A549 (cell line): ENCODE results near the gene ZBTB44.

Experiments
- MAFK ChIP-seq: fragments of 450-650 bp; IDR thresholded peaks from 2 replicates; pipeline ENCODE4 v1.6.1; 2014; ENCODE audit not compliant: partially characterized antibody
- POLR2A ChIP-seq: IDR thresholded peaks from 2 replicates; pipeline ENCODE4 v1.6.1; 2012; ENCODE audit warnings: mild to moderate bottlenecking, low read length
- RAD21 ChIP-seq, 2 experiments: fragments of >200 bp in 1 of 2; sonication (Bioruptor Twin) in 1 of 2; formaldehyde crosslinking in 1 of 2; IDR thresholded peaks in 1 of 2; conservative IDR thresholded peaks in 1 of 2; 2 replicates in 1 of 2; 3 replicates in 1 of 2; pipeline ENCODE4 v1.6.1; 2012 to 2018; ENCODE audit warnings: inconsistent platforms in 1 of 2
- ZSCAN20 ChIP-seq: fragments of 250-450 bp; sonication (Bioruptor Pico); IDR thresholded peaks from 2 replicates; pipeline ENCODE4 v1.8.0; 2022; ENCODE audit warnings: mild to moderate bottlenecking, moderate library complexity
- TF ChIP-seq, protein P1 (sequence below): fragments of >200 bp; sonication (Bioruptor Twin); formaldehyde crosslinking; IDR thresholded peaks from 3 replicates; pipeline ENCODE4 v1.5.1; 2016
- TF ChIP-seq, protein P2 (sequence below): fragments of 450-650 bp; IDR thresholded peaks from 2 replicates; pipeline ENCODE4 v1.6.1; 2014; ENCODE audit warnings: antibody characterized with exemption

GRCh38 chr11:130216591-130217132 is 98.1 kb downstream of the ZBTB44 start:
- TF ChIP-seq POLR2A (no peak), ZSCAN20 (CRISPR knock-in tag) (no peak), MAFK (no peak), RAD21 (conservative IDR thresholded peaks at IDR 0.05 in 1 of 2, IDR thresholded peaks at IDR 0.05 in 1 of 2) (no peak)
- TF ChIP-seq, protein P1, sequence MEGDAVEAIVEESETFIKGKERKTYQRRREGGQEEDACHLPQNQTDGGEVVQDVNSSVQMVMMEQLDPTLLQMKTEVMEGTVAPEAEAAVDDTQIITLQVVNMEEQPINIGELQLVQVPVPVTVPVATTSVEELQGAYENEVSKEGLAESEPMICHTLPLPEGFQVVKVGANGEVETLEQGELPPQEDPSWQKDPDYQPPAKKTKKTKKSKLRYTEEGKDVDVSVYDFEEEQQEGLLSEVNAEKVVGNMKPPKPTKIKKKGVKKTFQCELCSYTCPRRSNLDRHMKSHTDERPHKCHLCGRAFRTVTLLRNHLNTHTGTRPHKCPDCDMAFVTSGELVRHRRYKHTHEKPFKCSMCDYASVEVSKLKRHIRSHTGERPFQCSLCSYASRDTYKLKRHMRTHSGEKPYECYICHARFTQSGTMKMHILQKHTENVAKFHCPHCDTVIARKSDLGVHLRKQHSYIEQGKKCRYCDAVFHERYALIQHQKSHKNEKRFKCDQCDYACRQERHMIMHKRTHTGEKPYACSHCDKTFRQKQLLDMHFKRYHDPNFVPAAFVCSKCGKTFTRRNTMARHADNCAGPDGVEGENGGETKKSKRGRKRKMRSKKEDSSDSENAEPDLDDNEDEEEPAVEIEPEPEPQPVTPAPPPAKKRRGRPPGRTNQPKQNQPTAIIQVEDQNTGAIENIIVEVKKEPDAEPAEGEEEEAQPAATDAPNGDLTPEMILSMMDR, result no peak
- TF ChIP-seq, protein P2, sequence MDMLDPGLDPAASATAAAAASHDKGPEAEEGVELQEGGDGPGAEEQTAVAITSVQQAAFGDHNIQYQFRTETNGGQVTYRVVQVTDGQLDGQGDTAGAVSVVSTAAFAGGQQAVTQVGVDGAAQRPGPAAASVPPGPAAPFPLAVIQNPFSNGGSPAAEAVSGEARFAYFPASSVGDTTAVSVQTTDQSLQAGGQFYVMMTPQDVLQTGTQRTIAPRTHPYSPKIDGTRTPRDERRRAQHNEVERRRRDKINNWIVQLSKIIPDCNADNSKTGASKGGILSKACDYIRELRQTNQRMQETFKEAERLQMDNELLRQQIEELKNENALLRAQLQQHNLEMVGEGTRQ, result no peak
